Right lobe of liver (tissue), 6 donors: Measurements from ENCODE around the gene TEX264. TPM values are rescaled to one million over a fixed set of nuclear protein-coding genes. Genes with fewer than 3 reads are reported as not detected.

Source experiments
- ATAC-seq, 4 donors: fragments of 200-7000 bp; cut with Tn5 transposase; one replicate each; pipeline ENCODE4 v1.9.1; 2020; ENCODE audit warnings: mild to moderate bottlenecking in 4 of 4, moderate library complexity in 4 of 4
- DNase-seq, 3 donors: peaks; one replicate each; pipeline ENCODE4 v3.0.0-alpha.2; 2020
- H3K27ac ChIP-seq, 3 donors: fragments of 200-600 bp; one replicate each; pipeline ENCODE4 v1.8.0; 2022
- H3K27me3 ChIP-seq, 2 donors: fragments of 200-600 bp; one replicate each; pipeline ENCODE4 v1.8.0; 2022
- H3K36me3 ChIP-seq, 4 donors: fragments of 200-600 bp; sonication (generic) in 1 of 4; one replicate each; pipeline versions ENCODE4 v1.5.1 to v1.8.0; 2017 to 2022; ENCODE audit warnings: control low read depth in 1 of 4
- H3K4me1 ChIP-seq, 4 donors: fragments of 200-600 bp; sonication (generic) in 1 of 4; one replicate each; pipeline versions ENCODE4 v1.5.1 to v1.8.0; 2017 to 2022; ENCODE audit warnings: control low read depth in 1 of 4
- H3K4me3 ChIP-seq, 3 donors: fragments of 200-600 bp; one replicate each; pipeline ENCODE4 v1.8.0; 2022
- H3K9me3 ChIP-seq, 4 donors: fragments of 200-600 bp; sonication (generic) in 1 of 4; one replicate each; pipeline versions ENCODE4 v1.5.1 to v1.8.0; 2017 to 2022; ENCODE audit warnings: control low read depth in 1 of 4
- CTCF ChIP-seq, 4 donors: fragments of 200-600 bp in 3 of 4; fragments of 450-650 bp in 1 of 4; IDR thresholded peaks; one replicate each; pipeline versions ENCODE4 v1.5.1 to v1.8.0; 2016 to 2022; ENCODE audit warnings: antibody characterized with exemption in 4 of 4, mild to moderate bottlenecking in 2 of 4
- POLR2A ChIP-seq: fragments of 450-650 bp; IDR thresholded peaks from one replicate; pipeline ENCODE4 v1.6.1; 2017; ENCODE audit warnings: antibody characterized with exemption, mild to moderate bottlenecking
- WGBS: methylation state at CpG from one replicate; pipeline ENCODE4 v1.1.6; 2018; ENCODE audit warnings: low coverage, low lambda C conversion rate; ENCODE audit not compliant: insufficient coverage; ENCODE audit errors: missing lambda C conversion rate; 5-methylcytosine and 5-hydroxymethylcytosine counted together
- intact Hi-C, 2 donors: fragments of 100-400 bp; cut with DNase I; formaldehyde crosslinking; loops; one replicate each; pipeline versions ENCODE4 v1.11.2 to v1.14.1; 2022
- total RNA-seq, 6 experiments: library from RNA; depleted of rRNA in 2 of 6; stranded (reverse); fragments of >200 nt in 2 of 6; fragmentation: NEBNext Ultra II Directional in 3 of 6; extraction: Animal tissue kit (Norgen Biotek cat#: 25700) in 3 of 6; gene quantifications; one replicate each; pipeline versions ENCODE4 v1.1.0 to v1.2.4, GENCODE V29; 2016 to 2023
- donor health status: DM: no; HTN: yes; CAD: no.
- donor health status: DM: no; HTN: no; CAD: no.
- donor health status: DM: no; HTN: no; CAD: no.
- donor health status: DM: no; HTN: yes; CAD: no.
- donor health status: DM: no; HTN: yes; CAD: no.

Gene TEX264
- total RNA-seq, 6 experiments from 2014 or later = 26.5 to 67.0 (median 40.8) TPM

DNA sequence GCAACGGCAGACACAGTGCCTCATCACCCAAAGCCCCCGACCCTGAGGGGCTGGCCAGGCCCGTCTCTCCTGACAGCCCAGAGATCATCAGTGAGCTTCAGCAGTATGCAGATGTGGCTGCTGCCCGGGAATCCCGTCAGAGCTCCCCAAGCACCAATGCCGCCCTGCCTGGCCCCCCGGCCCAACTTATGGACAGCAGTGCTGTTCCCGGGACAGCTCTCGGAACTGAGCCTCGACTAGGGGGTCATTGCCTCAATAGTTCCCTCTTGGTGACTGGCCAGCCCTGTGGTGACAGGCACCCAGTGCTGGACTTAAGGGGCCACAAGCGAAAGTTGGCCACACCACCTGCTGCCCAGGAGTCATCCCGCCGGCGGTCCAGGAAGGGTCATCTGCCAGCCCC lies 8.6 kb upstream of the TEX264 start:
- peaks cover 0 to 49% (median 10%) of the 10 kb centered on the region in 4 donors for H3K36me3 ChIP-seq
- intact Hi-C loops = no loop called here
- ATAC-seq (peak in 1 of 4 donors; percentile 9), DNase-seq (no peak)
- H3K4me3 ChIP-seq = no peak overlapping the region
- 90% methylated on average over 3 of the region's 14 CpGs for whole genome bisulfite sequencing
- TF ChIP-seq CTCF (IDR thresholded peaks at IDR 0.05) (no peak), POLR2A (no peak)
- no peaks in the 10 kb centered on the region for H3K9me3 ChIP-seq
- H3K27me3 ChIP-seq = no peaks in the 10 kb centered on the region
- no peak overlapping the region for H3K27ac ChIP-seq
- H3K4me1 ChIP-seq = peaks cover 0 to 19% (median 0%) of the 10 kb centered on the region in 4 donors

DNA sequence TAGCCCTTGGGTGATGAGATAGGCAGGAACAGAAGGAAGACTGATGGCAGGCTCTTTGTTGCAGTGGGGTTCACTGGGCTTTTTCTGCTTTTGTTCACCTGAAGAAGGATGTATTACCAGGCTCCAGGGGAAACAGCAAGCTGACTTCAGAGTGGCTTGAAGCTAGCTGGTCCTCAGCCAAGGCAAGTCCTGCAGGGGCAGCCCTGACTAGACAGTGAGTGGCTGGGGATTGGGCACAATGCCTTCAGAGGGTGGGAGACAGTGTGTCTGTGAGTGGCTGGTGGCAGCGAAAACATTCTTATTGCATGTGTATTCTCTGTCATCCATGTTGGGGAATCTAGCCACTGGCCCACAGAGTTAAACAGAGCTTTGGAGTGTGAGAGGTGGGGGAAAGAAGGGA lies 2.3 kb upstream of the TEX264 start:
- intact Hi-C loops = no loop called here
- H3K27ac ChIP-seq = no peak overlapping the region
- no peaks in the 10 kb centered on the region for H3K9me3 ChIP-seq
- H3K36me3 ChIP-seq = peaks cover 0 to 3% (median 0%) of the 10 kb centered on the region in 4 donors
- peak in 1 of 3 donors; percentile 48 for DNase-seq
- no peak overlapping the region for H3K4me3 ChIP-seq
- WGBS = 90% methylated on average over 1 of the region's 1 CpG
- TF ChIP-seq POLR2A (no peak), CTCF (IDR thresholded peaks at IDR 0.05) (no peak)
- peaks cover 0 to 41% (median 9%) of the 10 kb centered on the region in 4 donors for H3K4me1 ChIP-seq
- H3K27me3 ChIP-seq = no peaks in the 10 kb centered on the region
- ATAC-seq = no peak

GRCh38 chr3:51669241-51670052 lies 1.6 kb upstream of the TEX264 start:
- intact Hi-C loops = loop anchor here in 1 of 2 donors (5.0 kb wide), 1 partner anchor 167 kb away; the partner anchor contains the start of gene DCAF1
- Histone ChIP-seq H3K4me1 (peaks cover 0 to 44% (median 10%) of the 10 kb centered on the region in 4 donors), H3K27ac (no peak overlapping the region), H3K36me3 (no peaks in the 10 kb centered on the region), H3K27me3 (no peaks in the 10 kb centered on the region), H3K4me3 (no peak overlapping the region), H3K9me3 (no peaks in the 10 kb centered on the region)
- TF ChIP-seq POLR2A (no peak), CTCF (IDR thresholded peaks at IDR 0.05) (peak; percentile 93 to 99 (median 98))
- ATAC-seq = peak; percentile 62 to 73 (median 66)
- peak; percentile 88 for DNase-seq
- WGBS = 0% methylated on average over 2 of the region's 9 CpGs

- H3K9me3 ChIP-seq = no peaks in the 10 kb centered on the region
- H3K4me1 ChIP-seq = peaks cover 0 to 44% (median 10%) of the 10 kb centered on the region in 4 donors
- H3K4me3 ChIP-seq = peak overlapping the region; percentile 70 to 95 (median 94)
- H3K27ac ChIP-seq = peak overlapping the region; percentile 10 to 88 (median 70)
- intact Hi-C loops = loop anchor here in 1 of 2 donors (5.0 kb wide), 1 partner anchor 168 kb away; the partner anchor contains the start of gene DCAF1
- ATAC-seq (no peak), DNase-seq (peak in 1 of 3 donors; percentile 45)
- no peaks in the 10 kb centered on the region for H3K27me3 ChIP-seq
- peaks cover 0 to 6% (median 0%) of the 10 kb centered on the region in 4 donors for H3K36me3 ChIP-seq
- TF ChIP-seq CTCF (IDR thresholded peaks at IDR 0.05) (no peak), POLR2A (no peak)
- WGBS = 60% methylated on average over 15 of the region's 15 CpGs
These were observed 814 bp upstream of the TEX264 start for GRCh38 chr3:51670053-51670822.
